Activated CD4-positive, alpha-beta memory T cell treated with anti-CD3 and anti-CD28 coated beads, Interleukin-2, amount 10 ng/mL, durations not matched to agents 7 days and 5 days (primary cell): ENCODE data around the gene KRTCAP2. TPM values are rescaled to one million over a fixed set of nuclear protein-coding genes. Genes with fewer than 3 reads are reported as not detected.

Source experiments
- CTCF ChIA-PET: fragments of 350-600 bp; sonication (Branson Sonifier 250); formaldehyde crosslinking; loops from one replicate; lab custom pipeline; 2021; ENCODE audit warnings: antibody characterized with exemption, inconsistent platforms; lab: Charles Lee
- POLR2A ChIA-PET: fragments of 350-600 bp; sonication (Branson Sonifier 250); formaldehyde crosslinking; loops from one replicate; lab custom pipeline; 2021; ENCODE audit warnings: antibody characterized with exemption; lab: Charles Lee
- DNase-seq: peaks from one replicate; pipeline ENCODE4 v3.0.0-alpha.2; 2020
- H3K27ac Mint-ChIP-seq: one replicate; pipeline ENCODE4 v1.8.0; 2021; ENCODE audit warnings: mild to moderate bottlenecking, mixed read lengths
- H3K27me3 Mint-ChIP-seq: one replicate; pipeline ENCODE4 v1.8.0; 2021; ENCODE audit warnings: mixed read lengths
- H3K36me3 Mint-ChIP-seq: one replicate; pipeline ENCODE4 v1.8.0; 2021; ENCODE audit warnings: low read depth, mixed read lengths
- H3K4me1 Mint-ChIP-seq: one replicate; pipeline ENCODE4 v1.8.0; 2021; ENCODE audit warnings: mixed read lengths
- H3K4me3 Mint-ChIP-seq: one replicate; pipeline ENCODE4 v1.8.0; 2021; ENCODE audit warnings: mild to moderate bottlenecking, mixed read lengths
- H3K9me3 Mint-ChIP-seq: one replicate; pipeline ENCODE4 v1.8.0; 2021; ENCODE audit warnings: mixed read lengths
- total RNA-seq, 2 experiments: library from RNA; stranded (reverse); gene quantifications; one replicate each; pipeline ENCODE4 v1.2.3, GENCODE V29; 2021

Gene KRTCAP2
- total RNA-seq, 2 experiments from 2014 or later, result 203 to 224 TPM

GRCh38 chr1:155186794-155187455, 13.8 kb upstream of the KRTCAP2 start:
- Mint-ChIP-seq H3K9me3 (no peaks in the 10 kb centered on the region), H3K4me1 (peaks cover 12% of the 10 kb centered on the region), H3K36me3 (peaks cover 24% of the 10 kb centered on the region), H3K27ac (no peak overlapping the region), H3K4me3 (no peak overlapping the region), H3K27me3 (no peaks in the 10 kb centered on the region)
- CTCF ChIA-PET, result interaction anchor here (0.7 kb wide), 1 partner anchor 169 kb away, joined by 4 read pairs; no protein-coding TSS in a partner anchor
- POLR2A ChIA-PET, result interaction anchor here (1.0 to 1.6 kb wide), 2 partner anchors 14 to 40 kb away, joined by 4 read pairs; partner anchors contain the start of gene KRTCAP2
- DNase-seq, result no peak

DNA sequence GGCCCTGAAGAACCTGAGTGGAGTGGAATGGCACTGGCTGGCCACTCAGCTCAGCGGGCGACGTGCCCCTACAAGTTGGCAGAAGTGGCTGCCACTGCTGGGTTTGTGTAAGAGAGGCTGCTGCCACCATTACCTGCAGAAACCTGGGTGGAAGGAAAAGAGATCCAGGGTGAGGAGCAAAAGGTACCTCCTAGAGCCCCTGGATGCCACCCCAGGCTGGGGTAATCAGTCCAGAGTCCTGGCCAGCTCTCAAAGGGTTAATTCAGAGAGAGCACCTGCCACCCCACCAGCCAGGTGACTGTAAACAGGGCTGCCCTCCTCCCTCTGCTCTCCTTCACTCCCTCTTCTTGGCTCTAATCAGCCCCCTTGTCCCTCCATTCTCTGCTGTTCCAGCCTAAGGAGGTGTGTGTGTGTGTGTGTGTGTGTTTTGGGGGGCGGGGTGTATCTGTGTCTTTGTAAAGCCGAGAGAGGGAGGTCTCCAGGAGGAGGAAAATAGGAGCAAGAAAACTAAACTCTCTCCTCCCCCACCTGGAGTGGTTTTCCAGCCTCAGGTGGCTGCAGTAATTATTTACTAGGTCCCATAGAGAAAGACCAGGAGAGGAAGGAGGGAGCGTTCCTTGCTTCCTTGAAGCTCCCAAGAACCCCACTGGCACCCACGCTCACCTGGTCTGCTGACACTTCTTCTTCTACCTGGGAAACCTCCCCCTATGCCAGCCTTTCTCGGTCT, 13.1 kb upstream of the KRTCAP2 start:
- Mint-ChIP-seq H3K27me3 (no peaks in the 10 kb centered on the region), H3K4me1 (peaks cover 15% of the 10 kb centered on the region), H3K36me3 (peaks cover 29% of the 10 kb centered on the region), H3K27ac (no peak overlapping the region), H3K9me3 (no peaks in the 10 kb centered on the region), H3K4me3 (no peak overlapping the region)
- DNase-seq, result no peak
- CTCF ChIA-PET, result interaction anchor here (0.7 to 1.3 kb wide), 2 partner anchors 8 to 168 kb away, joined by 3 to 4 read pairs; no protein-coding TSS in a partner anchor
- POLR2A ChIA-PET, result interaction anchor here (1.0 to 4.1 kb wide), 3 partner anchors 7 to 41 kb away, joined by 4 to 26 read pairs (median 4); partner anchors contain the start of gene KRTCAP2

DNA sequence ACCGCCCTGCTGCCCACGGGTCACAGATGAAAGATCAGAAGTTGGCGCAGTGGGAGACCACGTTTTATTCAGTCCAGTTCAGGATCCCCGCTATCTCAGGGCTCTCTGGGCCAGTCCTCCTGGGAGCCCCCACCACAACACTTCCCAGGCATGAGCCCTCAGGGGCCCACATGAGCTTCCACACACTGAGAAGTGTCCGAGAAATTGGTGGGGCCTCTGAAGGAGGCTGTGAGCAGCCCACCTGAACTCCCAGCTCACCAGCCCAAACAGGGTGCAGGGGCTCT, 12.6 kb upstream of the KRTCAP2 start:
- no peaks in the 10 kb centered on the region for H3K27me3 Mint-ChIP-seq
- POLR2A ChIA-PET, result interaction anchor here (1.6 to 4.1 kb wide), 2 partner anchors 8 to 13 kb away, joined by 4 to 26 read pairs; partner anchors contain the start of gene KRTCAP2
- no peak overlapping the region for H3K4me3 Mint-ChIP-seq
- no peaks in the 10 kb centered on the region for H3K9me3 Mint-ChIP-seq
- no peak for DNase-seq
- CTCF ChIA-PET, result interaction anchor here (1.3 kb wide), 1 partner anchor 9 kb away, joined by 3 read pairs; no protein-coding TSS in a partner anchor
- peaks cover 16% of the 10 kb centered on the region for H3K4me1 Mint-ChIP-seq
- no peak overlapping the region for H3K27ac Mint-ChIP-seq
- peaks cover 30% of the 10 kb centered on the region for H3K36me3 Mint-ChIP-seq

DNA sequence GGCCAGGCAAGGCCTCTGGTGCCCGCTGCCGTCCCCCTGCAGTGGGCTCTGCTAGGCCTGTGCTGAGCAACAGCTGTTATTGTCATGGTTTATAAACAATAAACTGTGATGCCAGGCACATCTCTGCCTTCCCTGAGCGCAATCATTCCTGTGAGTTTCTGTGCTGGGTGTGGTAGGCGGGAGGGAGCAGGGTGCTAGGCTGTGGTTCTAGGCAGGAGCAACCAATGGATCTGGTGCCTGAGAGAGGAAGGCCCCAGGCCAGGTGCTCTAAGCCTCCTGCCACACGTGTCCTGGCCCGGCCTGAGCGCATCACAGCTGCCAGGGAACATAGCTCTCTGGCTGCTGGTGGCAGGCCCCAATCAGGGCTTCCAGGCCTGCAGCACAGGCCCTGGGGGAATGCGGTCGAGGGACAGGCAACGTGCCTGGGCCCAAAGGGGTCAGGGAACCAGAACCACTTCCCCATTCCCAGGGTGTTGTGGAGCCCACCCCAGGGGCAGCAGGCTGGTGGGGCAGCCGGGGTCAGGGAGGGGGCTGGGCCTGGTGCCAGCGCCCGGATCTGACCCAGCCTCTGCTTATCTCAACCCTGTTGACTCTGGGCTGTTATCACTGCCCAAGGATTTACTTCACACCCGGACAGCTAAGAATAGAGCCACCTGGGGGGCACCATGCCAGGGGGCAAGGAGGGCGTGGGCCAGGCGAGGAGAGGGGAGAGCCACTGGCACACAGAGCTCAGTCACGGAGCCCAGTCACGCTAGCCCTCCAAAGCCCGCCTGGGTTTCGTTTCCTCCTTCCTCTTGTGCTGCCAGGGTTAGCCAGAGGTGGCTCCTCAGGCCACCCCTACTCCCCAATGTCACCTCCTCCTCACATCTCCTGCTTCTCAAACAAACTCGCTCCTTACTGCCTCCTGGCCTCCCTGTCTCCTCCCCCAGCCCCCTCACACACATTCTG, 12.0 kb upstream of the KRTCAP2 start:
- peaks cover 16% of the 10 kb centered on the region for H3K4me1 Mint-ChIP-seq
- ChIA-PET CTCF (interaction anchor here (0.6 to 1.6 kb wide), 3 partner anchors 9 to 551 kb away, joined by 3 to 6 read pairs (median 4); no protein-coding TSS in a partner anchor), POLR2A (interaction anchor here (0.7 to 4.1 kb wide), 5 partner anchors 8 to 59 kb away, joined by 3 to 26 read pairs (median 4); partner anchors contain the start of gene KRTCAP2)
- H3K9me3 Mint-ChIP-seq, result no peaks in the 10 kb centered on the region
- H3K27ac Mint-ChIP-seq, result no peak overlapping the region
- DNase-seq, result no peak
- H3K4me3 Mint-ChIP-seq, result no peak overlapping the region
- no peaks in the 10 kb centered on the region for H3K27me3 Mint-ChIP-seq
- peaks cover 30% of the 10 kb centered on the region for H3K36me3 Mint-ChIP-seq

- no peak overlapping the region for H3K4me3 Mint-ChIP-seq
- H3K9me3 Mint-ChIP-seq, result no peaks in the 10 kb centered on the region
- ChIA-PET CTCF (interaction anchor here (0.6 to 1.6 kb wide), 2 partner anchors 10 to 552 kb away, joined by 4 to 6 read pairs; no protein-coding TSS in a partner anchor), POLR2A (interaction anchor here (0.7 to 4.1 kb wide), 4 partner anchors 9 to 60 kb away, joined by 3 to 26 read pairs (median 6); partner anchors contain the start of gene KRTCAP2)
- H3K36me3 Mint-ChIP-seq, result peaks cover 36% of the 10 kb centered on the region
- DNase-seq, result no peak
- peaks cover 16% of the 10 kb centered on the region for H3K4me1 Mint-ChIP-seq
- no peak overlapping the region for H3K27ac Mint-ChIP-seq
- no peaks in the 10 kb centered on the region for H3K27me3 Mint-ChIP-seq
Observed at GRCh38 chr1:155184351-155184811, 11.3 kb upstream of the KRTCAP2 start.

DNA sequence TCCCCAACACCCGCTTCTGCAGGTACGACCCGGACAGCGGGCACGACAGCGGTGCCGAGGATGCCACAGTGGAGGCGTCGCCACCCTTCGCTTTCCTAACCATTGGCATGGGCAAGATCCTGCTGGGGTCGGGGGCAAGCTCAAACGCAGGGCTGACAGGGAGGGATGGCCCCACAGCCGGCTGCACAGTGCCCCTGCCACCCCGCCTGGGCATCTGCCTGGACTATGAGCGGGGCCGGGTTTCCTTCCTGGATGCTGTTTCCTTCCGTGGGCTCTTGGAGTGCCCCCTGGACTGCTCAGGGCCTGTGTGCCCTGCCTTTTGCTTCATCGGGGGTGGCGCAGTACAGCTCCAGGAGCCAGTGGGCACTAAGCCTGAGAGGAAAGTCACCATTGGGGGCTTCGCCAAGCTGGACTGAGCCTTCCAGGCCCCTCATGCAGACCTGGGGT, 10.7 kb upstream of the KRTCAP2 start:
- no peak overlapping the region for H3K27ac Mint-ChIP-seq
- no peaks in the 10 kb centered on the region for H3K27me3 Mint-ChIP-seq
- POLR2A ChIA-PET, result interaction anchor here (1.5 to 4.1 kb wide), 2 partner anchors 8 to 10 kb away, joined by 8 to 26 read pairs; no protein-coding TSS in a partner anchor
- no peaks in the 10 kb centered on the region for H3K9me3 Mint-ChIP-seq
- peaks cover 18% of the 10 kb centered on the region for H3K4me1 Mint-ChIP-seq
- CTCF ChIA-PET, result interaction anchor here (1.6 kb wide), 1 partner anchor 10 kb away, joined by 6 read pairs; no protein-coding TSS in a partner anchor
- no peak overlapping the region for H3K4me3 Mint-ChIP-seq
- H3K36me3 Mint-ChIP-seq, result peaks cover 42% of the 10 kb centered on the region
- no peak for DNase-seq

DNA sequence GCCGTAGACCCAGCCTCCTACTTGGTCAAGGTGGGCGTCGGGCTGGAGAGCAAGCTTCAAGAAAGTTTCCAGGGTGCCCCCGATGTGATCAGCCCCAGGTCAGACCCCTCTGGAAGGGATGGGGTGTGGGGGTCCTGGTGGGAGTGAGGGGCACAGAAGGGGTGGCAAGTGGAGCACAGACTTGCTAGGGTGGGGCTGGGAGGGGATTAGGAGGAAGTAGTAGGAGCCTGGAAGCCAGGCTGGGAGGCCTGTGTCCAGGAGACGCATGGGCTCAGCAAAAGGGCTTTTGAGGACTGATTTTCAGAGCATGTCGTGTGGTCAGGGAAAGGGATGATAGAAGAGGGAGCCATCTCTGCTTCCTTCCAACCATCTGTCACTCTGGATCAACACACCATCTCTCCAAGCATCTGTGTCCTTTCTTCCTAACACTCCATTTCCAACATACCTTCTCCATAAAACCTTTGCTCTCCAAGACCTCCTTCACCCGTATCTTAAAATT, 9.0 kb upstream of the KRTCAP2 start:
- Mint-ChIP-seq H3K36me3 (peaks cover 48% of the 10 kb centered on the region), H3K4me3 (no peak overlapping the region), H3K27ac (no peak overlapping the region), H3K27me3 (no peaks in the 10 kb centered on the region), H3K4me1 (peaks cover 17% of the 10 kb centered on the region), H3K9me3 (no peaks in the 10 kb centered on the region)
- CTCF ChIA-PET, result interaction anchor here (1.1 kb wide), 1 partner anchor 9 kb away, joined by 3 read pairs; the partner anchor contains the start of gene KRTCAP2
- DNase-seq, result no peak
- POLR2A ChIA-PET, result interaction anchor here (4.1 kb wide), 1 partner anchor 11 kb away, joined by 26 read pairs; no protein-coding TSS in a partner anchor

GRCh38 chr1:155181371-155182051, 8.4 kb upstream of the KRTCAP2 start:
- H3K9me3 Mint-ChIP-seq, result no peaks in the 10 kb centered on the region
- no peak overlapping the region for H3K27ac Mint-ChIP-seq
- ChIA-PET CTCF (interaction anchor here (1.0 to 1.3 kb wide), 3 partner anchors 9 to 93 kb away, joined by 3 to 4 read pairs (median 3); partner anchors contain the start of gene KRTCAP2), POLR2A (no interaction called here)
- peaks cover 23% of the 10 kb centered on the region for H3K4me1 Mint-ChIP-seq
- H3K36me3 Mint-ChIP-seq, result peaks cover 53% of the 10 kb centered on the region
- DNase-seq, result no peak
- H3K4me3 Mint-ChIP-seq, result no peak overlapping the region
- no peaks in the 10 kb centered on the region for H3K27me3 Mint-ChIP-seq

- no peak for DNase-seq
- Mint-ChIP-seq H3K36me3 (peaks cover 60% of the 10 kb centered on the region), H3K27me3 (no peaks in the 10 kb centered on the region), H3K9me3 (no peaks in the 10 kb centered on the region), H3K27ac (no peak overlapping the region), H3K4me1 (peaks cover 42% of the 10 kb centered on the region), H3K4me3 (no peak overlapping the region)
- POLR2A ChIA-PET, result interaction anchor here (1.3 kb wide), 1 partner anchor 47 kb away, joined by 3 read pairs; no protein-coding TSS in a partner anchor
- CTCF ChIA-PET, result interaction anchor here (2.7 kb wide), 1 partner anchor 14 kb away, joined by 21 read pairs; no protein-coding TSS in a partner anchor
Observed at GRCh38 chr1:155179112-155180031, 6.3 kb upstream of the KRTCAP2 start.

DNA sequence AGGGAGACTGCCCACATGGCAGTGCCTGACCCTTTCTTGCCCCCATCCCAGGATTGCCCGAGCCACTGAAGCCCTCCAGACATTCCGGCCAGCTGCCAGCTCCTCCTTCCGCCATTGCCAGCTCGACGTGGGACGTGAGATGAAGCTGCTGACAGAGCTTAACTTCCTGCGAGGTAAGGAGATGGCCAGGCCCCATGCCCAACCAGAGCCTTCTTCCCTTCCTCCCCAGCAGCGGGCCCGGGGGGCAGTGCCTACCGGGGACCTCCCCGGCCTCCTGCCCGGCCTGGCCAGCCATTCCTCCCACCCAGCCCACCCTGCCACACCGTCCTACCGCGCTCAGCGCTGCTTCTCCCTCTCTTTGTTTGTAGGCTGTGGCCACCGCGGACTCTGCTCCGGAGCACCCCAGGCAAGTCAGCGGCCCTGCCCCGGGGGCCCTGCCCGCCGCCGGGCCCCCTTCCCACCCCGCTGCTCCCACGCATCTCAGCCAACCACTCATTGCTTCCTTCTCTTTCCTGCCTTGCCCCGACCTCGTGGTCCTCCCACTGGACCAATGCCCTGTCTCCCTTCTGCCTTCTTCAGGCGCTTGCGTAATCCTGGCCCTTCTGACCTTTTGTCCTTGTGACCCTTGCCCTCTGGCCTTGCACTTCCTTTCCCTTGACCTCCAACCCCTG, 5.5 kb upstream of the KRTCAP2 start:
- Mint-ChIP-seq H3K36me3 (peaks cover 58% of the 10 kb centered on the region), H3K27me3 (no peaks in the 10 kb centered on the region), H3K4me1 (peaks cover 47% of the 10 kb centered on the region), H3K9me3 (no peaks in the 10 kb centered on the region), H3K4me3 (no peak overlapping the region), H3K27ac (no peak overlapping the region)
- no peak for DNase-seq
- POLR2A ChIA-PET, result interaction anchor here (1.0 to 7.5 kb wide), 4 partner anchors 15 to 145 kb away, joined by 3 to 133 read pairs (median 4); no protein-coding TSS in a partner anchor
- CTCF ChIA-PET, result interaction anchor here (1.5 to 2.7 kb wide), 4 partner anchors 15 to 94 kb away, joined by 4 to 21 read pairs (median 8); no protein-coding TSS in a partner anchor
